GF-D8 (cell line): Measurements from ENCODE around the gene HDLBP.
"Not testable (repeated sequence)": the region's sequence is repeated elsewhere in the genome, so short reads cannot be mapped to it uniquely, and the experiment has no call there.

Experiments used
- DNase-seq: peaks from one replicate; lab custom pipeline; 2025; lab: John Stamatoyannopoulos, UW

HDLBP gene

GRCh38 chr2:241339839-241340630 lies 24.6 kb upstream of the HDLBP start:
- no peak for DNase-seq

- DNase-seq: no peak
Measured at GRCh38 chr2:241334813-241335212, 19.3 kb upstream of the HDLBP start.

GRCh38 chr2:241330616-241330981 lies 15.1 kb upstream of the HDLBP start:
- no peak for DNase-seq

- no peak for DNase-seq
Measured at GRCh38 chr2:241329669-241330615, 14.5 kb upstream of the HDLBP start.

- no peak for DNase-seq
Measured at GRCh38 chr2:241325257-241325656, 9.8 kb upstream of the HDLBP start.

- DNase-seq: peak; percentile 36
Measured at GRCh38 chr2:241324775-241325174, 9.3 kb upstream of the HDLBP start.

- no peak for DNase-seq
Measured at GRCh38 chr2:241323778-241324177, 8.3 kb upstream of the HDLBP start.

GRCh38 chr2:241321886-241322285 lies 6.4 kb upstream of the HDLBP start:
- no peak for DNase-seq

- no peak for DNase-seq
Measured at GRCh38 chr2:241321033-241321432, 5.6 kb upstream of the HDLBP start.

- no peak for DNase-seq
Measured at GRCh38 chr2:241320394-241320793, 4.9 kb upstream of the HDLBP start.

GRCh38 chr2:241318830-241319229 lies 3.4 kb upstream of the HDLBP start:
- DNase-seq: not testable (repeated sequence)

- peak; percentile 23 for DNase-seq
Measured at GRCh38 chr2:241317391-241317790, 1.9 kb upstream of the HDLBP start.

GRCh38 chr2:241316825-241317224 lies 1.4 kb upstream of the HDLBP start:
- no peak for DNase-seq

GRCh38 chr2:241315879-241316631 lies 583 bp upstream of the HDLBP start, which contains the start of gene SEPTIN2:
SEPTIN2 (plus strand) TSS chr2:241315925; CDS start chr2:241324233, 8,308 bp downstream.
- DNase-seq: peak; percentile 21

GRCh38 chr2:241314226-241315092 lies 1.0 kb downstream of the HDLBP start:
- DNase-seq: peak; percentile 57

- DNase-seq: no peak
Measured at GRCh38 chr2:241313543-241314095, 1.9 kb downstream of the HDLBP start.

GRCh38 chr2:241312082-241312481 lies 3.4 kb downstream of the HDLBP start:
- no peak for DNase-seq

- no peak for DNase-seq
Measured at GRCh38 chr2:241310917-241311566, 4.4 kb downstream of the HDLBP start.

GRCh38 chr2:241309684-241310117 lies 5.8 kb downstream of the HDLBP start:
- DNase-seq: peak; percentile 86

- DNase-seq: no peak
Measured at GRCh38 chr2:241308832-241309500, 6.5 kb downstream of the HDLBP start.
